IMR-90 (cell line): ENCODE measurements around the gene ELL2. TPM values are rescaled to one million over a fixed set of nuclear protein-coding genes. Genes with fewer than 3 reads are reported as not detected.

Experiments used
- ATAC-seq: fragments of 200-7000 bp; cut with Tn5 transposase; 2 replicates; pipeline ENCODE4 v1.9.1; 2020; ENCODE audit warnings: low read depth, mild to moderate bottlenecking, moderate library complexity
- BruUV-seq: library from RNA; stranded (reverse); fragments of 400-500 nt; replicated peaks from 2 replicates; lab custom pipeline; 2021; lab: Mats Ljungman, UMichigan
- CTCF ChIA-PET: fragments of 300-600 bp; formaldehyde crosslinking; extraction: SDS; loops from one replicate; lab custom pipeline; 2021; ENCODE audit warnings: antibody characterized with exemption; lab: Yijun Ruan, JAX
- POLR2A ChIA-PET: fragments of 300-600 bp; sonication (Branson Sonifier 250); formaldehyde crosslinking; loops from one replicate; lab custom pipeline; 2022; ENCODE audit warnings: antibody characterized with exemption; ENCODE audit not compliant: unreplicated experiment; lab: Charles Lee
- DNase-seq: peaks from one replicate; pipeline ENCODE4 v3.0.0; 2013
- H2AFZ ChIP-seq: replicated peaks from 2 replicates; pipeline ENCODE3; 2013; ENCODE audit warnings: low read length, mild to moderate bottlenecking; ENCODE audit not compliant: poor library complexity
- H2AK5ac ChIP-seq: 2 replicates; pipeline ENCODE4 v1.6.1; 2013; ENCODE audit warnings: low read depth, low read length, inconsistent platforms
- H2AK9ac ChIP-seq: replicated peaks from 2 replicates; pipeline ENCODE3; 2013; ENCODE audit warnings: mild to moderate bottlenecking, low read depth, low read length, moderate library complexity; ENCODE audit not compliant: poor library complexity
- H2BK120ac ChIP-seq: 2 replicates; pipeline ENCODE4 v1.6.1; 2013; ENCODE audit warnings: low read depth, low read length, inconsistent platforms
- H2BK15ac ChIP-seq: 3 replicates; pipeline ENCODE4 v1.6.1; 2013; ENCODE audit warnings: low read depth, low read length, inconsistent platforms
- H2BK20ac ChIP-seq: 2 replicates; pipeline ENCODE4 v1.6.1; 2013; ENCODE audit warnings: low read depth, mild to moderate bottlenecking, inconsistent platforms, low read length, moderate library complexity
- H2BK5ac ChIP-seq: 2 replicates; pipeline ENCODE4 v1.6.1; 2013; ENCODE audit warnings: mild to moderate bottlenecking, low read depth, low read length, inconsistent platforms; ENCODE audit not compliant: poor library complexity, severe bottlenecking
- H3K14ac ChIP-seq: replicated peaks from 2 replicates; pipeline ENCODE4 v1.6.1; 2013; ENCODE audit warnings: low read depth, low read length, inconsistent platforms
- H3K18ac ChIP-seq: 2 replicates; pipeline ENCODE4 v1.6.1; 2013; ENCODE audit warnings: low read depth, low read length, control low read depth
- H3K23ac ChIP-seq: 2 replicates; pipeline ENCODE4 v1.6.1; 2013; ENCODE audit warnings: low read depth, low read length, inconsistent platforms
- H3K27ac ChIP-seq: 2 replicates; pipeline ENCODE4 v1.5.1; 2013; ENCODE audit warnings: mild to moderate bottlenecking, control low read depth, low read length; ENCODE audit not compliant: insufficient read depth
- H3K27me3 ChIP-seq: 2 replicates; pipeline ENCODE4 v1.6.1; 2013; ENCODE audit warnings: low read length; ENCODE audit not compliant: control insufficient read depth, insufficient read depth
- H3K36me3 ChIP-seq: 2 replicates; pipeline ENCODE4 v1.6.1; 2013; ENCODE audit warnings: low read length, mixed read lengths; ENCODE audit not compliant: control insufficient read depth, insufficient read depth
- H3K4ac ChIP-seq: 2 replicates; pipeline ENCODE4 v1.6.1; 2013; ENCODE audit warnings: low read depth, low read length, inconsistent platforms
- H3K4me1 ChIP-seq: 2 replicates; pipeline ENCODE4 v1.6.1; 2013; ENCODE audit warnings: low read length, mixed read lengths; ENCODE audit not compliant: control insufficient read depth, insufficient read depth
- H3K4me2 ChIP-seq: 2 replicates; pipeline ENCODE4 v1.6.1; 2013; ENCODE audit warnings: low read depth, mild to moderate bottlenecking, control low read depth, low read length, moderate library complexity
- H3K4me3 ChIP-seq: 2 replicates; pipeline ENCODE4 v1.5.1; 2013; ENCODE audit warnings: low read depth, mild to moderate bottlenecking, control low read depth, low read length, moderate library complexity; ENCODE audit not compliant: insufficient read depth
- H3K56ac ChIP-seq: 2 replicates; pipeline ENCODE4 v1.6.1; 2013; ENCODE audit warnings: low read length, inconsistent platforms; ENCODE audit not compliant: insufficient read depth; ENCODE audit errors: extremely low read depth
- H3K79me1 ChIP-seq, 2 experiments: 2 replicates each; pipeline ENCODE4 v1.6.1; 2013; ENCODE audit warnings: low read length in 2 of 2, inconsistent platforms in 1 of 2, low read depth in 1 of 2
- H3K9ac ChIP-seq: 2 replicates; pipeline ENCODE4 v1.6.1; 2013; ENCODE audit warnings: low read depth, low read length, control low read depth
- H3K9me1 ChIP-seq: 2 replicates; pipeline ENCODE4 v1.6.1; 2013; ENCODE audit warnings: low read length, inconsistent platforms; ENCODE audit not compliant: insufficient read depth
- H3K9me3 ChIP-seq: 2 replicates; pipeline ENCODE4 v1.6.1; 2013; ENCODE audit warnings: low read length; ENCODE audit not compliant: control insufficient read depth, insufficient read depth
- H4K20me1 ChIP-seq: 2 replicates; pipeline ENCODE4 v1.6.1; 2013; ENCODE audit warnings: low read length, inconsistent platforms; ENCODE audit not compliant: insufficient read depth
- H4K5ac ChIP-seq: 2 replicates; pipeline ENCODE4 v1.6.1; 2013; ENCODE audit warnings: mild to moderate bottlenecking, low read depth, low read length, control low read depth
- H4K8ac ChIP-seq, 2 experiments: 2 replicates each; pipeline ENCODE4 v1.6.1; 2013; ENCODE audit warnings: low read depth in 2 of 2, low read length in 2 of 2, control low read depth in 1 of 2, inconsistent platforms in 1 of 2
- H4K91ac ChIP-seq: 2 replicates; pipeline ENCODE4 v1.6.1; 2013; ENCODE audit warnings: low read depth, low read length, inconsistent platforms; ENCODE audit not compliant: insufficient read depth
- CEBPB ChIP-seq: IDR thresholded peaks from 2 replicates; pipeline ENCODE4 v1.6.1; 2012; ENCODE audit warnings: low read depth, low read length, improper control_type of control experiment
- CHD1 ChIP-seq: IDR thresholded peaks from 2 replicates; pipeline ENCODE4 v1.6.1; 2012; ENCODE audit warnings: low read depth, low read length, improper control_type of control experiment
- FOS ChIP-seq: fragments of 150-350 bp; IDR thresholded peaks from 2 replicates; pipeline ENCODE4 v1.6.1; 2016; ENCODE audit warnings: low read depth, low read length
- MAZ ChIP-seq: IDR thresholded peaks from 2 replicates; pipeline ENCODE4 v1.6.1; 2012; ENCODE audit warnings: low read depth, mild to moderate bottlenecking, low read length, improper control_type of control experiment, moderate library complexity, borderline replicate concordance
- MXI1 ChIP-seq: IDR thresholded peaks from 2 replicates; pipeline ENCODE4 v1.6.1; 2012; ENCODE audit warnings: low read depth, mild to moderate bottlenecking, low read length, moderate library complexity, borderline replicate concordance
- NFE2L2 ChIP-seq: fragments of 150-350 bp; IDR thresholded peaks from 2 replicates; pipeline ENCODE4 v1.6.1; 2016; ENCODE audit warnings: low read depth, mild to moderate bottlenecking, low read length
- RAD21 ChIP-seq: IDR thresholded peaks from 2 replicates; pipeline ENCODE4 v1.6.1; 2012; ENCODE audit warnings: low read length, improper control_type of control experiment
- RFX5 ChIP-seq: IDR thresholded peaks from 2 replicates; pipeline ENCODE4 v1.8.0; 2012; ENCODE audit warnings: low read depth, mild to moderate bottlenecking, low read length, moderate library complexity
- SMC3 ChIP-seq: fragments of 150-350 bp; IDR thresholded peaks from 2 replicates; pipeline ENCODE4 v1.6.1; 2016; ENCODE audit warnings: low read depth, mild to moderate bottlenecking, antibody characterized with exemption, low read length, moderate library complexity
- WGBS, 2 experiments: methylation state at CpG; one replicate each; pipeline versions ENCODE4 v1.1.5 to v1.1.7; 2013; ENCODE audit warnings: missing lambda C conversion rate in 2 of 2; ENCODE audit not compliant: insufficient read length in 1 of 2; ENCODE audit errors: extremely low coverage in 2 of 2; 5-methylcytosine and 5-hydroxymethylcytosine counted together
- dilution Hi-C: fragments of 300-500 bp; cut with HindIII; formaldehyde crosslinking; loops from one replicate; pipeline ENCODE4 v1.14.3; 2018; ENCODE audit warnings: low sequenced_read_pairs; ENCODE audit not compliant: unreplicated experiment
- in situ Hi-C: fragments of 300-500 bp; cut with MboI; formaldehyde crosslinking; loops from 3 replicates; pipeline ENCODE4 v1.14.3; 2019; ENCODE audit warnings: low sequenced_read_pairs, inconsistent platforms, mixed read lengths
- intact Hi-C: fragments of 100-400 bp; cut with micrococcal nuclease; formaldehyde crosslinking; loops from 2 replicates; pipeline ENCODE4 v1.10.0; 2022
- polyA plus RNA-seq, 3 experiments: library from polyadenylated mRNA; depleted of rRNA; stranded (reverse); fragments of >200 nt; gene quantifications; 2 replicates each; pipeline ENCODE4 v1.2.3, GENCODE V29; 2012; ENCODE audit warnings: low replicate concordance in 1 of 3
- total RNA-seq: library from RNA; depleted of rRNA; stranded (reverse); fragments of >200 nt; gene quantifications from 2 replicates; pipeline ENCODE4 v1.2.3, GENCODE V29; 2012
- TF ChIP-seq, protein P1 (sequence below): conservative IDR thresholded peaks from 2 replicates; pipeline ENCODE4 v1.5.1; 2012; ENCODE audit warnings: mild to moderate bottlenecking, low read depth, low read length, improper control_type of control experiment
- TF ChIP-seq, protein P2 (sequence below): fragments of 150-350 bp; IDR thresholded peaks from 2 replicates; pipeline ENCODE4 v1.6.1; 2017; ENCODE audit warnings: mild to moderate bottlenecking, antibody characterized with exemption, low read length, low read depth

Gene ELL2
- total and polyA plus RNA-seq, 2 of the 4 experiments (the other 2 are of a cell fraction), result 61.4 to 92.5 TPM

DNA sequence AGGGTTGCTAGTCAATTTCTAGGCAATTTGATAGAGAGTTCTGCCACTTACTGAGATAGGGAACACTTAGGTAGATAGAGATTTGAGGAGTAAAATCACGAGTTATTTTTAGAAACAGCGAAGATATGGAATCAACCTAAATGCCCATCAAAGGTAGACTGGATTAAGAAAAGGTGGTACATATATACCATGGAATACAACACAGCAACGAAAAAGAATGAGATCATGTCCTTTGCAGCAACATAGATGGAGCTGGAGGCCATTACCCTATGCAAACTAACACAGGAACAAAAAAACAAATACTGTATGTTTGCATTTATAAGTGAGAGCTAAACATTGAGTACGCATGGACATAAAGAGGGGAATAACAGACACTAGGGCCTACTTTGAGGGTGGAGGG lies 9.7 kb downstream of the ELL2 start:
- WGBS, 2 experiments, result no CpG with 5 or more reads among the region's 4 CpGs
- no peaks in the 10 kb centered on the region for H3K9me1 ChIP-seq
- intact Hi-C loops, result loop anchor here (10.0 kb wide), 1 partner anchor 713 kb away; the partner anchor contains the start of gene CAST

More for the DNA sequence above, 9.7 kb downstream of the ELL2 start:
- Histone ChIP-seq H3K18ac (no peak overlapping the region), H3K27me3 (no peaks in the 10 kb centered on the region), H3K9ac (no peak overlapping the region), H2AFZ (no peak overlapping the region), H4K20me1 (peaks cover 91% of the 10 kb centered on the region), H3K14ac (no peak overlapping the region), H2BK20ac (no peak overlapping the region), H3K4me2 (peak overlapping the region; percentile 64; the same call in 1 of the 2 replicates), H4K91ac (no peak overlapping the region), H3K23ac (no peak overlapping the region), H4K5ac (peak overlapping the region; percentile 11; the same call in 1 of the 2 replicates), H2AK9ac (no peak overlapping the region), H3K4me1 (peaks cover 8% of the 10 kb centered on the region), H2AK5ac (no peak overlapping the region), H3K79me1 (peaks cover 0 to 36% of the 10 kb centered on the region in 2 experiments; a peak in 2 of 4 replicates), H3K56ac (no peak overlapping the region), H3K36me3 (peaks cover 16% of the 10 kb centered on the region), H3K4me3 (no peak overlapping the region), H3K9me3 (no peaks in the 10 kb centered on the region), H3K27ac (no peak overlapping the region), H2BK5ac (no peak overlapping the region), H3K4ac (no peak overlapping the region), H2BK120ac (no peak overlapping the region), H2BK15ac (no peak overlapping the region), H4K8ac (no peak overlapping the region)
- dilution Hi-C loops (no loop called here), in situ Hi-C loops (no loop called here)
- no peak for ATAC-seq
- TF ChIP-seq SMC3 (no peak), NFE2L2 (no peak), RAD21 (no peak), RFX5 (no peak), CHD1 (no peak), CEBPB (no peak), MAZ (no peak), FOS (no peak), MXI1 (no peak)
- TF ChIP-seq, protein P1, sequence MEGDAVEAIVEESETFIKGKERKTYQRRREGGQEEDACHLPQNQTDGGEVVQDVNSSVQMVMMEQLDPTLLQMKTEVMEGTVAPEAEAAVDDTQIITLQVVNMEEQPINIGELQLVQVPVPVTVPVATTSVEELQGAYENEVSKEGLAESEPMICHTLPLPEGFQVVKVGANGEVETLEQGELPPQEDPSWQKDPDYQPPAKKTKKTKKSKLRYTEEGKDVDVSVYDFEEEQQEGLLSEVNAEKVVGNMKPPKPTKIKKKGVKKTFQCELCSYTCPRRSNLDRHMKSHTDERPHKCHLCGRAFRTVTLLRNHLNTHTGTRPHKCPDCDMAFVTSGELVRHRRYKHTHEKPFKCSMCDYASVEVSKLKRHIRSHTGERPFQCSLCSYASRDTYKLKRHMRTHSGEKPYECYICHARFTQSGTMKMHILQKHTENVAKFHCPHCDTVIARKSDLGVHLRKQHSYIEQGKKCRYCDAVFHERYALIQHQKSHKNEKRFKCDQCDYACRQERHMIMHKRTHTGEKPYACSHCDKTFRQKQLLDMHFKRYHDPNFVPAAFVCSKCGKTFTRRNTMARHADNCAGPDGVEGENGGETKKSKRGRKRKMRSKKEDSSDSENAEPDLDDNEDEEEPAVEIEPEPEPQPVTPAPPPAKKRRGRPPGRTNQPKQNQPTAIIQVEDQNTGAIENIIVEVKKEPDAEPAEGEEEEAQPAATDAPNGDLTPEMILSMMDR, result no peak
- TF ChIP-seq, protein P2, sequence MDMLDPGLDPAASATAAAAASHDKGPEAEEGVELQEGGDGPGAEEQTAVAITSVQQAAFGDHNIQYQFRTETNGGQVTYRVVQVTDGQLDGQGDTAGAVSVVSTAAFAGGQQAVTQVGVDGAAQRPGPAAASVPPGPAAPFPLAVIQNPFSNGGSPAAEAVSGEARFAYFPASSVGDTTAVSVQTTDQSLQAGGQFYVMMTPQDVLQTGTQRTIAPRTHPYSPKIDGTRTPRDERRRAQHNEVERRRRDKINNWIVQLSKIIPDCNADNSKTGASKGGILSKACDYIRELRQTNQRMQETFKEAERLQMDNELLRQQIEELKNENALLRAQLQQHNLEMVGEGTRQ, result no peak
- BruUV-seq, result no TSS peak
- POLR2A ChIA-PET, result no interaction called here
- CTCF ChIA-PET, result no interaction called here
- no peak for DNase-seq
